HL-60 (cell line): ENCODE measurements around the gene CALML3.

Experiments used
- DNase-seq, 2 experiments: peaks; one replicate each; pipeline ENCODE4 v3.0.0-alpha.2; 2010 to 2020; ENCODE audit warnings: low read depth in 1 of 2, low spot score in 1 of 2
- H3K27ac ChIP-seq: fragments of 250-450 bp; sonication (Bioruptor Pico); replicated peaks from 2 replicates; pipeline ENCODE4 v1.5.1; 2020; ENCODE audit warnings: mild to moderate bottlenecking, moderate library complexity
- H3K27me3 ChIP-seq: fragments of 250-450 bp; sonication (Bioruptor Pico); 2 replicates; pipeline ENCODE4 v1.5.1; 2021; ENCODE audit warnings: mild to moderate bottlenecking, moderate library complexity; ENCODE audit not compliant: insufficient read depth, poor library complexity, severe bottlenecking
- H3K4me3 ChIP-seq: replicated peaks from 2 replicates; pipeline ENCODE4 v1.5.1; 2011; ENCODE audit warnings: mild to moderate bottlenecking, control low read depth, low read length; ENCODE audit not compliant: insufficient read depth
- GABPA ChIP-seq: IDR thresholded peaks from 2 replicates; pipeline ENCODE4 v1.6.1; 2012; ENCODE audit warnings: low read depth
- POLR2AphosphoS5 ChIP-seq: IDR thresholded peaks from 2 replicates; pipeline ENCODE4 v1.6.1; 2012; ENCODE audit warnings: low read depth
- SPI1 ChIP-seq: IDR thresholded peaks from 2 replicates; pipeline ENCODE4 v1.6.1; 2012; ENCODE audit warnings: low read depth, mild to moderate bottlenecking, borderline replicate concordance
- TF ChIP-seq, protein P1 (sequence below): IDR thresholded peaks from 2 replicates; pipeline ENCODE4 v1.6.1; 2012; ENCODE audit warnings: low read depth; ENCODE audit not compliant: insufficient replicate concordance
- TF ChIP-seq, protein P2 (sequence below): IDR thresholded peaks from one replicate; pipeline ENCODE4 v1.5.1; 2011; ENCODE audit warnings: low read length, control low read depth, inconsistent platforms; ENCODE audit not compliant: insufficient read depth

CALML3 gene

GRCh38 chr10:5527332-5528200 lies 2.8 kb downstream of the CALML3 start:
- TF ChIP-seq POLR2AphosphoS5 (no peak), GABPA (no peak), SPI1 (no peak)
- TF ChIP-seq, protein P1, sequence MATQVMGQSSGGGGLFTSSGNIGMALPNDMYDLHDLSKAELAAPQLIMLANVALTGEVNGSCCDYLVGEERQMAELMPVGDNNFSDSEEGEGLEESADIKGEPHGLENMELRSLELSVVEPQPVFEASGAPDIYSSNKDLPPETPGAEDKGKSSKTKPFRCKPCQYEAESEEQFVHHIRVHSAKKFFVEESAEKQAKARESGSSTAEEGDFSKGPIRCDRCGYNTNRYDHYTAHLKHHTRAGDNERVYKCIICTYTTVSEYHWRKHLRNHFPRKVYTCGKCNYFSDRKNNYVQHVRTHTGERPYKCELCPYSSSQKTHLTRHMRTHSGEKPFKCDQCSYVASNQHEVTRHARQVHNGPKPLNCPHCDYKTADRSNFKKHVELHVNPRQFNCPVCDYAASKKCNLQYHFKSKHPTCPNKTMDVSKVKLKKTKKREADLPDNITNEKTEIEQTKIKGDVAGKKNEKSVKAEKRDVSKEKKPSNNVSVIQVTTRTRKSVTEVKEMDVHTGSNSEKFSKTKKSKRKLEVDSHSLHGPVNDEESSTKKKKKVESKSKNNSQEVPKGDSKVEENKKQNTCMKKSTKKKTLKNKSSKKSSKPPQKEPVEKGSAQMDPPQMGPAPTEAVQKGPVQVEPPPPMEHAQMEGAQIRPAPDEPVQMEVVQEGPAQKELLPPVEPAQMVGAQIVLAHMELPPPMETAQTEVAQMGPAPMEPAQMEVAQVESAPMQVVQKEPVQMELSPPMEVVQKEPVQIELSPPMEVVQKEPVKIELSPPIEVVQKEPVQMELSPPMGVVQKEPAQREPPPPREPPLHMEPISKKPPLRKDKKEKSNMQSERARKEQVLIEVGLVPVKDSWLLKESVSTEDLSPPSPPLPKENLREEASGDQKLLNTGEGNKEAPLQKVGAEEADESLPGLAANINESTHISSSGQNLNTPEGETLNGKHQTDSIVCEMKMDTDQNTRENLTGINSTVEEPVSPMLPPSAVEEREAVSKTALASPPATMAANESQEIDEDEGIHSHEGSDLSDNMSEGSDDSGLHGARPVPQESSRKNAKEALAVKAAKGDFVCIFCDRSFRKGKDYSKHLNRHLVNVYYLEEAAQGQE: no peak
- TF ChIP-seq, protein P2, sequence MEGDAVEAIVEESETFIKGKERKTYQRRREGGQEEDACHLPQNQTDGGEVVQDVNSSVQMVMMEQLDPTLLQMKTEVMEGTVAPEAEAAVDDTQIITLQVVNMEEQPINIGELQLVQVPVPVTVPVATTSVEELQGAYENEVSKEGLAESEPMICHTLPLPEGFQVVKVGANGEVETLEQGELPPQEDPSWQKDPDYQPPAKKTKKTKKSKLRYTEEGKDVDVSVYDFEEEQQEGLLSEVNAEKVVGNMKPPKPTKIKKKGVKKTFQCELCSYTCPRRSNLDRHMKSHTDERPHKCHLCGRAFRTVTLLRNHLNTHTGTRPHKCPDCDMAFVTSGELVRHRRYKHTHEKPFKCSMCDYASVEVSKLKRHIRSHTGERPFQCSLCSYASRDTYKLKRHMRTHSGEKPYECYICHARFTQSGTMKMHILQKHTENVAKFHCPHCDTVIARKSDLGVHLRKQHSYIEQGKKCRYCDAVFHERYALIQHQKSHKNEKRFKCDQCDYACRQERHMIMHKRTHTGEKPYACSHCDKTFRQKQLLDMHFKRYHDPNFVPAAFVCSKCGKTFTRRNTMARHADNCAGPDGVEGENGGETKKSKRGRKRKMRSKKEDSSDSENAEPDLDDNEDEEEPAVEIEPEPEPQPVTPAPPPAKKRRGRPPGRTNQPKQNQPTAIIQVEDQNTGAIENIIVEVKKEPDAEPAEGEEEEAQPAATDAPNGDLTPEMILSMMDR: no peak
- no peak overlapping the region for H3K27ac ChIP-seq
- no peak for DNase-seq
- H3K27me3 ChIP-seq: no peaks in the 10 kb centered on the region
- H3K4me3 ChIP-seq: no peak overlapping the region

- H3K4me3 ChIP-seq: no peak overlapping the region
- DNase-seq: no peak
- no peaks in the 10 kb centered on the region for H3K27me3 ChIP-seq
- TF ChIP-seq GABPA (no peak), POLR2AphosphoS5 (no peak), SPI1 (no peak)
- TF ChIP-seq, protein P2: no peak
- TF ChIP-seq, protein P1: no peak
- H3K27ac ChIP-seq: no peak overlapping the region
These were observed 4.4 kb downstream of the CALML3 start for GRCh38 chr10:5528989-5529701.

DNA sequence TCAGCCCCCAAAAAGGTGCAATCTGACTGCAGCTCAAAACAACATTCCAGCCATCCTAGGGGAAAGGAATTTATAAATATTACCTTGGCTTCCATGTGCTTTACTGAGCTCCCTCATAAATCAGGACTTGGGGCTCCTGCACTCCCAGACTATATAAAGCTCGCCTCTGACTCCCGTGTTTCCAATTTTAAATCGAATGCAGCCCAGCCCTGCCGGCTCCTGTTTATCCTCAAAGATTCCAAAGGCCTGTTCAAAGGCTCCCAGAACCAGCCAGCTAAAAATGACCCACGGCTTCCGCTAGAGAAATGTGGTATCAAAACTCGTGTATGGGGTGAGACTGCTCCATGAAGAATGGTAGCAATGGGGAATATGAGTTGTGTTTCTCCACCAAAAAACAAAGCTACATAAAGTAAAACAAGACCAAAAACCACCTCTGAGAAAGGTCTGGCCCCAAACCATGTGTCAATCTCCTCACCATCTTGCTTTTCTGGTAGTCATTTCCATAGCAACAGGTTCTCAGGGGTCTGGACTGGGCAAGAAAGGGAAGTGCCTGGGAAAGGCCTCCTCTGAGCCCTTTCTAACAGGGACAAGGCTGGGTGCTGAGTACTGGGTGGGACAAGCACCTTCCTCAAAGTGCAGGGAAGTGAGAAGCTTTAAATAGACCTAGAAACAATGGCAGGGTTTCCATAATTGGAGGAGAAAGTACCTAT lies 5.1 kb downstream of the CALML3 start:
- TF ChIP-seq POLR2AphosphoS5 (no peak), SPI1 (no peak), GABPA (no peak)
- TF ChIP-seq, protein P1: no peak
- TF ChIP-seq, protein P2: no peak
- Histone ChIP-seq H3K4me3 (no peak overlapping the region), H3K27me3 (no peaks in the 10 kb centered on the region), H3K27ac (no peak overlapping the region)
- DNase-seq: no peak
